GM12874 (cell line): Measurements from ENCODE around the gene ARHGEF19.

ENCODE experiments used
- TF ChIP-seq, protein P1 (sequence below): IDR thresholded peaks from 2 replicates; pipeline ENCODE4 v1.5.1; 2011; ENCODE audit warnings: low read depth, mild to moderate bottlenecking, control low read depth, low read length, moderate library complexity; ENCODE audit not compliant: insufficient read depth

ARHGEF19 gene

DNA sequence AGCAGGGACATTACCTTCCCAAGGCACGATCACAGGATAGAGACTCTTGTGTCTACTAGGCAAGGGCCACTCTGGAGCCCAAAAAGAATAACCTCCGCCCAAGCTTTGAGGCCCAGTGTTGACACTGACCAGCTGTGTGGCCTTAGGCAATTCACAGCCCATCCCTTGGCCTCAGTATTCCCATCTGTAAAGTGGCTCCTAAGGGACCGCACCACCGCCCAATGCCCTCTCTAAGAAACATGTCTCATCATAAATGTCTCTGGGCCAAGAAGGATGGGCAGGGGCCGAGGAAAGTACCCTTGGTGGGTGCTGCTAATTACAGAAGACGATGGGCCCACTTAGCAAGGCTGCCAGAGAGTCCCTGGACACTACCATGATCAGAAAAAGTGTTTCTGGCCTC lies 628 bp downstream of the ARHGEF19 start:
- TF ChIP-seq, protein P1, sequence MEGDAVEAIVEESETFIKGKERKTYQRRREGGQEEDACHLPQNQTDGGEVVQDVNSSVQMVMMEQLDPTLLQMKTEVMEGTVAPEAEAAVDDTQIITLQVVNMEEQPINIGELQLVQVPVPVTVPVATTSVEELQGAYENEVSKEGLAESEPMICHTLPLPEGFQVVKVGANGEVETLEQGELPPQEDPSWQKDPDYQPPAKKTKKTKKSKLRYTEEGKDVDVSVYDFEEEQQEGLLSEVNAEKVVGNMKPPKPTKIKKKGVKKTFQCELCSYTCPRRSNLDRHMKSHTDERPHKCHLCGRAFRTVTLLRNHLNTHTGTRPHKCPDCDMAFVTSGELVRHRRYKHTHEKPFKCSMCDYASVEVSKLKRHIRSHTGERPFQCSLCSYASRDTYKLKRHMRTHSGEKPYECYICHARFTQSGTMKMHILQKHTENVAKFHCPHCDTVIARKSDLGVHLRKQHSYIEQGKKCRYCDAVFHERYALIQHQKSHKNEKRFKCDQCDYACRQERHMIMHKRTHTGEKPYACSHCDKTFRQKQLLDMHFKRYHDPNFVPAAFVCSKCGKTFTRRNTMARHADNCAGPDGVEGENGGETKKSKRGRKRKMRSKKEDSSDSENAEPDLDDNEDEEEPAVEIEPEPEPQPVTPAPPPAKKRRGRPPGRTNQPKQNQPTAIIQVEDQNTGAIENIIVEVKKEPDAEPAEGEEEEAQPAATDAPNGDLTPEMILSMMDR: no peak

DNA sequence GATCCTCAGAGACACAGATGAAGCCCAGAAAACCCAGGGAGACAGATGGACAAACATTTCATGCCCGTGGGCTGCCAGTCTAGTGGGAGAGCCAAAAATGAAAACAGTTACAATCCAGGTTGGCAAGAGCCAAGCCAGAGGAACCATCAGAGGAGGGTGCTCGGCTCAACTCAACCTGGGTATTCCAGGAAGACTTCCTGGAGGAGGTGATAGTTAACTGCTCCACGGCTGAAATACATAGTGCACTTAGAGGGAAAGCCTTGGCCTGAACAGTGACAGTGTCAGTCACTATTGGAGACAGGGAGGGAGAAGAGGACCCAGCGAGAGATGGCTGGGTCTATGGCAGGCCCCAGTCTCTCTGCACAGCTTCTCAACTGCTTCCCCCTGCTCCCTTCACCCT lies 1.9 kb downstream of the ARHGEF19 start:
- TF ChIP-seq, protein P1: no peak

DNA sequence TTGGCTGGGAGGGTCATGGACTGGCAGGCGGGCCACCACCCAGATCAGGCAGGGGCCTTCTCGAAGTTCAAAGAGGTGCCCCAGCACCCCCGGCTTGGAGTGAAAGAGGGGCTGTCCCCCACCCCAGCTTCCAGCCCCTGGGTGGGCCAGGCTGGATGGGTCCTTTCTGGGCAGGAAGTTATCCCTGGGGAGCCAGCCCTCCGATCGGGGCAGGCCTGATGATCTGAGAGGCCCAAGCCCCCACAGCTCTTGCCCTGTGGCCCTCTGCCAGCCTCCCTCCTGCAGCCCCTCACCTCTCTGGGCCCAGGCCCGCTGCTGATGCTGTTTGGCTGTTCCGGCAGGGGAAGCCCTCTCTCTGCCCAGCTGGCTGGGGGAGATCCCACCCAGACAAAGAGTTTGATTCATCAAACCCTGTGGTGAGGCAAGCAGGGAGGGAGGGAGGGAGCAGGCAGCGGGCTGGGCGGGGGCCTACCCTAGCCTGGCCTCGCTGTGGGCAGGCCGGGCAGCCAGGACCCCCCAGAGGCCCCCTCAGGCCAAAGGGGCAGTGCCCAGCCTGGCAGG lies 2.5 kb downstream of the ARHGEF19 start:
- TF ChIP-seq, protein P1: no peak

DNA sequence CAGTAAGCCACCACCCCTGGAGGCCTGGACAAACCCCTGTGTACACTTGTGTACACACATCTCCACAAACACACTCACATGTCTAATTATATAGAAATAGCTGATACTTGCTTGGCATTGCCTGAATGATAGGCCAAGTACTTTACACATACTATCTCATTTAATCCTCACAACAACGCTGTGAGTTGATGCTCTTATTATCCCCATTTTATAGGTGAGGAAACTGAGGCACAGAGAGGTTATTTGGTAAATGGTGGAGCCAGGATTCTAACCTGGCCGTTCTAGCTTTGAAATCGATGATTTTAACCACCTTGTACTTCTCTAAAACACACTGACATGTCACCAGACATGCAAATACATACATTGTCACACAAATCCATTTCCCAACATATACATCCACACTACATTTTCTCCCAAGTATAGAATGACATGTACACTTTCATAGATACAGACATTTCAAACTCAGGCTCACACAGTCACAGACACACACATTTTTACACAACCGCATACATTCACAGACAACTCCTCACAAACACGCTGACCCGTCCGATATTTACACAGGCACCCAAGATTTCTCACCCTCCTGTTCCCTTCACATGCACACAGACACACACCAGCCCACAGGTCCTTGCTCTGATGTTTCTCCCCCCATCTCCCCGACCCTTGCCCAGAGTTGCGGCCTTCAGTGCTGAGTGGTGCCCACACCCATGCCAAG lies 3.2 kb downstream of the ARHGEF19 start:
- TF ChIP-seq, protein P1: no peak

DNA sequence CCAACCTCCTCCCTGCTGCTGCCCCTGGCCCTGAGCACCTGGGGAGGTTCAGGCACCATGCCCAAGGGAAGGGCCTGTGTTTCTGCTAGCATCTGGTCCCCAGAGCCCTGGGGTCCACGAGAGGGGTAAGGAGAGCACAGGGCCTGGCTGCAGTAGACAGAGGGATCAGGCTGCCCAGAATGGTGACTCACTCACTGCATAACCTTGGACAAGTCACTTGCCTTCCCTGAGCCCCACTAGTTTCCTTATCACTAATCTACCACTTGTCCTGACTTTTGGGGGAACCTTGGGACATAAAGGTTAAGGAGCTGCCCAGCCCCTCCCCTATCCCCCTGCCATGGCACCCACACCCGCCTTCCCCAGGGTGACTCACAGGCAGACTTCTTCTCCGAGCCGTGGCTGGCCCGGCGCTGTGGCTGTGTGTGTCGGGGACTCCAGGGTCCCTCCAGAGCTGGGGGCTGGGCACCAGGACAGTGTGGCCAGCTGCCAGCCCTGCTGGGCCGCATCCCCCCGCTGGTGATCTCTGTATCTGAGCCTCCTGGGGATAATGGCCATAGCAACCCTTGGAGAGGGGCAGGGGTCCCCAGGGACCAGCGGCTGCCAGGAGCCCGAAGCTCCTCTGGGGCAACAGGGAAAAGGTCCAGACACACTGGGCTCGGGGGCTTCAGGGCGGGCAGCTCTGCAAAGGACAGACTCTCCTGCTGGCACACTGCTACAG lies 4.0 kb downstream of the ARHGEF19 start:
- TF ChIP-seq, protein P1: no peak

DNA sequence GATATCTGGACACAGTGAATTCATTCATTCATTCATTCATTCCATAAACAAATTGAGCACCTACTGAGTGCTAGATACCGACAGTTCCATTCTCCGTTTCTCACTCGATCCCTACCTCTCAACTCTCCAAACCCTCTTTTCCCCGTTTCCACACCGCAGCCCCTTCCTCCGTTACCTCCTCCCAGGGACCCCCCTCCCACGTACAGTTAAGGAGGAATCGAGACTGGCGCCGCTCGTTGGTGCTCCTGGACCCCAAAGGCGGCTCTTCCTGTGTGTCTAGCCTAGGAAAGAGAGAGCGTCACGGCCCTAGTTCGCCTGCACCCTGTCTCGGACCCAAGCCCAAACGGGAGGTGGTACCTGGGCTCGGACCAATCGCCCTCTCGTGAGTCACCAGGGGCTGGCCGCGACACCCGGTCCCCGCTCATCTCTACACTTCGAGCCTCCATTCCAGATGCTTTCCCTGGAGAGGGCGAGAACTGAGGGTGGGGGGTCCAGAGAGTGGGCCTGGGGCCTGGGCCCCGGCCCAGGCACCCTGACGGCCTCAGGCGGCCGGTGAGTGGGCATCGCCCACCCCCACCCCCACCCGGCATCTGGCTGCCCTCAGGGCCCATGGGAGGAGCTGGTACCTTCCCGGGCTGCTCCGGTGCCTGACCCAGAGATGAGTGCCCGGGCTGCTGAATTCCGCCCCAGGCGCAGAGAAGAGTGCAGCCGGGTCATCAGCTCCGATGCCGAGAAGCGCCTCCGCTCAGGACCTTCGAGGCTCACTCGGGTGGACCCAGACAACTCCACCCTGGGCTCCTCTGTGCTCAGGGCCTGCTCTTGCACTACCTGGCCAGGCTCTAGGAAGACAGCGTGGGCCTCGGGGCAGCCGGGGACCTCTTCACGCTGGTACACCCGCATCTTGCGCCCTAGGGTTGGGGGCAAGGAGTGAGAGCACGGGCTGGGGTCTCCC lies 4.9 kb downstream of the ARHGEF19 start:
- TF ChIP-seq, protein P1: no peak
